NCI-H82 (cell line): ENCODE measurements around the gene DDX53.

Source experiments
- DNase-seq: peaks from one replicate; lab custom pipeline; 2025; lab: John Stamatoyannopoulos, UW

DDX53 gene

DNA sequence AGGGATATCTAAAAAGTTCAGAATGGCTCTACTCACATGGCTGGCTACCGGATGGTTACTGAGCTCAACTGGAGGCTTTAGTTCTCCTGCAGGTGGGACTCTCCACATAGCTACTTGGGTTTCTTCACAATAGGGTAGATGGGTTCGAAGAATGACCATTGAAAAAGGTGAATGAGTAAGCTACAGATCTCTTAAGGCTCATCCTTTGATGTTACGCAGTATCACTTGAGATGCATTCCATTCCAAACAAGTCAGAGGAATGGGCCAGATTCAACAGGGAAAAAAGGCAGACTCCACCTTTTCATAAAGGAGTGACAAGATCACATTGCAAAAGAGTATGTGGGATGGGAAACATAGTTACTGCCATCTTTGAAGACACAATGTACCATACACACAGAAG lies 52.6 kb downstream of the DDX53 start:
- DNase-seq = no peak
